Measurements from ENCODE around the gene TP53I11.

Gene TP53I11

DNA sequence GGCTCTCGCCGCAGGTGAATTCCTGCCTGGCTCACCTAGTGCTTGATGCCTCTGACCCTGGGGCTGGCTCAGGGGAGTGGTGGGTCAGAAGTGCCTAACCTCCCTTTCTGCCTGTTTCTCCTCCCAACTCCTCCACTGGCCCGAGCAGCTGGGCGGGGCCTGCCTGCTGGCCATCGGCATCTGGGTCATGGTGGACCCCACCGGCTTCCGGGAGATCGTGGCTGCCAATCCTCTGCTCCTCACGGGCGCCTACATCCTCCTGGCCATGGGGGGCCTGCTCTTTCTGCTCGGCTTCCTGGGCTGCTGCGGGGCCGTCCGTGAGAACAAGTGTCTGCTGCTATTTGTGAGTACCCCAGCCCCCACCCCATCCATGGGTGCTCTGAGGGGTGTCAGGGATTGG is 41.1 kb downstream of the TP53I11 start:
- no peaks in the 10 kb centered on the region for H3K9me3 Mint-ChIP-seq (ENCODE audit: low read depth)
- no peak overlapping the region for H3K27ac Mint-ChIP-seq
- no peaks in the 10 kb centered on the region for H3K27me3 Mint-ChIP-seq
- no peak overlapping the region for H3K4me3 Mint-ChIP-seq
- peaks cover 3% of the 10 kb centered on the region for H3K36me3 Mint-ChIP-seq
- peaks cover 4% of the 10 kb centered on the region for H3K4me1 Mint-ChIP-seq (ENCODE audit: low read depth)

GRCh38 chr11:44906649-44907048 is 44.0 kb downstream of the TP53I11 start:
- Mint-ChIP-seq H3K4me3 (no peak overlapping the region), H3K4me1 (ENCODE audit: low read depth) (peaks cover 4% of the 10 kb centered on the region), H3K27me3 (no peaks in the 10 kb centered on the region), H3K9me3 (ENCODE audit: low read depth) (no peaks in the 10 kb centered on the region), H3K27ac (no peak overlapping the region), H3K36me3 (peaks cover 2% of the 10 kb centered on the region)

GRCh38 chr11:44905131-44905866 is 45.4 kb downstream of the TP53I11 start:
- Mint-ChIP-seq H3K4me1 (ENCODE audit: low read depth) (no peaks in the 10 kb centered on the region), H3K27ac (no peak overlapping the region), H3K36me3 (peaks cover 2% of the 10 kb centered on the region), H3K9me3 (ENCODE audit: low read depth) (no peaks in the 10 kb centered on the region), H3K27me3 (no peaks in the 10 kb centered on the region), H3K4me3 (no peak overlapping the region)

DNA sequence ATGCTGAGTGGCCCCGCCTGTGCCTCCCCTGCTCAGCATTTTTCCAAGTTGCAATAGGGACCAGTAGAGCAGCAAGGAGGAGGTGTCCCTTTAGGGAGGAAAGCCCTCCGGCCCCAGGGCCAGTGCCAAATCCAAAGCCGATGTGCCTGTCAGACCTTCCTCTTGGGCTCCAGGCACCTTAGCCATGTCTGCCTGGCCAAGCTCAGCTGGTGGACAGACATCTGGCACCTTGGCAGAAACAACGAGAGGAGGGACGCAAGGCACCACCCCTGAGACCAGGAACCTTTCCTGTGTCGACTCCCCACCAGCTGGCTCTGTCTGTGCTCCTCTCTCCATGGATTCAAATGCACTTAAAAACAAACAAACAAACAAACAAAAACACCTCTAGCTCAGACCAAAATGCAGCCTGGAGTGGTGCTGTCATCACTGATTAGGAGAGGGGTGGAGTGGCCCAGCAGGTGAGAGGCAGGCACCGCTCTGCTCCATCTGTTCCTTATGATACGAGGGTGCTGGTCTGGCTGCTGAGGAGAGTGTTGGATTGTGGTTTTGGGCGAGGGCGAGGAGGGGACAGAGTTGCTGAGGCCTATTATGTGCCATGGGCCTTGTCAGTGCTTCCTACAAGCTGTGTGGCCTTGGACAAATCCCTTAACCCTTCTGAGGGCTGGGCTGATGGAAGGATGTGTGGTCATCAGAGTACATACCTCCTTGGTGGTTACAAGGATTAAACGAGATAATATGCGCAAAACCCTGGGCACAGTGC is 46.2 kb downstream of the TP53I11 start:
- Mint-ChIP-seq H3K9me3 (ENCODE audit: low read depth) (no peaks in the 10 kb centered on the region), H3K4me3 (no peak overlapping the region), H3K4me1 (ENCODE audit: low read depth) (no peaks in the 10 kb centered on the region), H3K36me3 (peaks cover 2% of the 10 kb centered on the region), H3K27ac (no peak overlapping the region), H3K27me3 (no peaks in the 10 kb centered on the region)

DNA sequence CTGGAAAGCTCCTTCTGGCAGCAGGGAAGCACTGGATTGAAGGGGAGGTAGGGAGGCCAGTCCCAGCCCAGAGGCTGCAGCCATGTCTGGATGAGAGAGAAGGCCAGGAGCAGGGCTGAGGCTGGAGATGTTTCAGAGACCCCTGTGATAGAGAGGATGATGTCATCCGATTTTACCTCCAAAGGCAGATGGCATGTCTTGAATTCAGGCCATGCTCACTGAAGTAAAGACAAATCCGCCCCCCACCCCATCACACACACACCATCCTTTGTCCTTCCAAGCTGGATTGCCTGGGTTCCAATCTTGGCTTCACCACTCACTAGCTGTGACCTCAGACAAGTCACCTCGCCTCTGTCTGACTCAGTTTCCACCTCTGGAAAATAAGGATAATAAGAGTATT is 47.2 kb downstream of the TP53I11 start:
- no peaks in the 10 kb centered on the region for H3K27me3 Mint-ChIP-seq
- no peaks in the 10 kb centered on the region for H3K9me3 Mint-ChIP-seq (ENCODE audit: low read depth)
- peaks cover 2% of the 10 kb centered on the region for H3K36me3 Mint-ChIP-seq
- no peaks in the 10 kb centered on the region for H3K4me1 Mint-ChIP-seq (ENCODE audit: low read depth)
- H3K27ac Mint-ChIP-seq: no peak overlapping the region
- no peak overlapping the region for H3K4me3 Mint-ChIP-seq

- peaks cover 2% of the 10 kb centered on the region for H3K36me3 Mint-ChIP-seq
- H3K4me3 Mint-ChIP-seq: no peak overlapping the region
- H3K27me3 Mint-ChIP-seq: no peaks in the 10 kb centered on the region
- no peaks in the 10 kb centered on the region for H3K4me1 Mint-ChIP-seq (ENCODE audit: low read depth)
- no peak overlapping the region for H3K27ac Mint-ChIP-seq
- no peaks in the 10 kb centered on the region for H3K9me3 Mint-ChIP-seq (ENCODE audit: low read depth)
Measured at GRCh38 chr11:44903035-44903434, 47.6 kb downstream of the TP53I11 start.

DNA sequence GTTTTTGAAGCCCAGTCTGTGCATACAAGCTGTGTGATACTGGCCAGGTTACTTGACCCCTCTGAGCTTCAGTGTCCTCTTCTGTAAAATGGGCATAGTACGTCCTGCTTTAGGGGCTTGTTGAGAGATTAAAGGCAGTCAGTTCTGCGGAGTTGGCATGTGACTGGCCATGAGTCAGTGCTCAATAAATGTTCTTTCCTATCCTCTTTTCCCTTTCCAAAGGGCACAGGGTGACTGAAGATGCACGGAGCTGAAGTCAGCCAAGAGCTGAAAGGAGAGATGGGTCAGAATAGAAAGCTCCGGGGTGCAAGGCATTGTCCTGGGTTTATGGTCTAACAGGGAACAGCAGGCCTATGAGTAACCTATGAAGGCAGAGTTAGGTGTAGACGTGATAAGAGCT is 48.9 kb downstream of the TP53I11 start:
- H3K27me3 Mint-ChIP-seq: no peaks in the 10 kb centered on the region
- no peaks in the 10 kb centered on the region for H3K9me3 Mint-ChIP-seq (ENCODE audit: low read depth)
- H3K4me1 Mint-ChIP-seq (ENCODE audit: low read depth): no peaks in the 10 kb centered on the region
- no peak overlapping the region for H3K27ac Mint-ChIP-seq
- peaks cover 5% of the 10 kb centered on the region for H3K36me3 Mint-ChIP-seq
- H3K4me3 Mint-ChIP-seq: no peak overlapping the region

- H3K27ac Mint-ChIP-seq: no peak overlapping the region
- no peaks in the 10 kb centered on the region for H3K27me3 Mint-ChIP-seq
- no peak overlapping the region for H3K4me3 Mint-ChIP-seq
- H3K9me3 Mint-ChIP-seq (ENCODE audit: low read depth): no peaks in the 10 kb centered on the region
- H3K4me1 Mint-ChIP-seq (ENCODE audit: low read depth): no peaks in the 10 kb centered on the region
- peaks cover 5% of the 10 kb centered on the region for H3K36me3 Mint-ChIP-seq
Measured at GRCh38 chr11:44901120-44901633, 49.5 kb downstream of the TP53I11 start.

GRCh38 chr11:44899959-44900358 is 50.7 kb downstream of the TP53I11 start:
- Mint-ChIP-seq H3K27ac (no peak overlapping the region), H3K4me1 (ENCODE audit: low read depth) (no peaks in the 10 kb centered on the region), H3K27me3 (no peaks in the 10 kb centered on the region), H3K4me3 (no peak overlapping the region), H3K36me3 (peaks cover 4% of the 10 kb centered on the region), H3K9me3 (ENCODE audit: low read depth) (no peaks in the 10 kb centered on the region)

- Mint-ChIP-seq H3K4me1 (ENCODE audit: low read depth) (no peaks in the 10 kb centered on the region), H3K4me3 (no peak overlapping the region), H3K27ac (no peak overlapping the region), H3K27me3 (no peaks in the 10 kb centered on the region), H3K9me3 (ENCODE audit: low read depth) (no peaks in the 10 kb centered on the region), H3K36me3 (peaks cover 4% of the 10 kb centered on the region)
Measured at GRCh38 chr11:44893846-44894617, 56.7 kb downstream of the TP53I11 start.

DNA sequence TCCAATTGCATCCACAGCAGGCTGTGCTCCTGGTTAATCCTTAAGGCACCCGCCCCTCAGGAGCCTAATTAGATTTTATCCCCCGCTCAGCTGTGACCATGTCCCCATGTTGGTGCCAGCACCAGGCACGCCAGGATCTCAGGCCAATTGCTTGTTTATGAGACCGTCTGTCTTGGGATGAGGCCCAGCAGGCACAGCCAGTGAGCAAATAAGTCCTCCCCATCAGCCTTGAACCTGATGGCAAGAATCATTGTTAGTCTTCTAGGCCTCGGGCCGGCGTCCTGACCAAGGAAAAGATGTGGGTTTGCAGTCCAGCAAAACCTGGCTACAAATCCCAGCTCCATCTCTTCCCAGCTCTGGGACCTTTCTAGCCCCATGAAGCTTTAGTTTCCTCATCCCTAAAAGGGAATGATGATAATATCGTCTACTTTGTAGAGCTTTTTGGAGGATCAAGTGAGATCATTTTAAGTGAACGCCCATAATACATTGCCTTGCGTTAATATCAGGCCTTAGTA is 57.3 kb downstream of the TP53I11 start:
- H3K9me3 Mint-ChIP-seq (ENCODE audit: low read depth): no peaks in the 10 kb centered on the region
- H3K27me3 Mint-ChIP-seq: no peaks in the 10 kb centered on the region
- no peak overlapping the region for H3K4me3 Mint-ChIP-seq
- H3K27ac Mint-ChIP-seq: no peak overlapping the region
- H3K4me1 Mint-ChIP-seq (ENCODE audit: low read depth): no peaks in the 10 kb centered on the region
- H3K36me3 Mint-ChIP-seq: peaks cover 6% of the 10 kb centered on the region

GRCh38 chr11:44892843-44893242 is 57.8 kb downstream of the TP53I11 start:
- Mint-ChIP-seq H3K36me3 (peaks cover 5% of the 10 kb centered on the region), H3K4me3 (no peak overlapping the region), H3K27me3 (no peaks in the 10 kb centered on the region), H3K9me3 (ENCODE audit: low read depth) (no peaks in the 10 kb centered on the region), H3K27ac (no peak overlapping the region), H3K4me1 (ENCODE audit: low read depth) (no peaks in the 10 kb centered on the region)

- H3K27me3 Mint-ChIP-seq: no peaks in the 10 kb centered on the region
- no peak overlapping the region for H3K4me3 Mint-ChIP-seq
Measured at GRCh38 chr11:44889266-44889665, 61.4 kb downstream of the TP53I11 start.

GRCh38 chr11:44887636-44888035 is 63.0 kb downstream of the TP53I11 start:
- Mint-ChIP-seq H3K36me3 (peaks cover 2% of the 10 kb centered on the region), H3K27ac (no peak overlapping the region), H3K27me3 (no peaks in the 10 kb centered on the region), H3K4me1 (ENCODE audit: low read depth) (no peaks in the 10 kb centered on the region), H3K9me3 (ENCODE audit: low read depth) (no peaks in the 10 kb centered on the region), H3K4me3 (no peak overlapping the region)

More at GRCh38 chr11:44889266-44889665, 61.4 kb downstream of the TP53I11 start:
- Mint-ChIP-seq H3K9me3 (ENCODE audit: low read depth) (no peaks in the 10 kb centered on the region), H3K4me1 (ENCODE audit: low read depth) (no peaks in the 10 kb centered on the region), H3K27ac (no peak overlapping the region), H3K36me3 (peaks cover 2% of the 10 kb centered on the region)

DNA sequence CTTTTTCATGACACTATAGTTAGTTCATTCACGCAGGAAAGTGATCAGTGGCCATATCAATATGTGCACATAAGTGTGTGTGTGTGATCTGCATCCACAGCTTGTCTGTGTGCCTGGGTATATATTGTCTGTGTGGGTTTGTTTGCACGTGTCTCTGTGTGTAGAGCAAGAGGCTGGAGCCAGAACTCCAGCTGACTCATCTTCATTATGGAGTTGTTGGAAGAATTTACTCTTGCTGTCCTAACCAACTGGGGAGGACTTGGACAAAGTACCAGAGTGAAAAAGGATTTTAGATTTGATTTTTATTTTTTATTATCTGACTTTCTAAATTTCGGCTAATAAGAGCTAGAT is 63.9 kb downstream of the TP53I11 start:
- no peak overlapping the region for H3K4me3 Mint-ChIP-seq
- H3K27me3 Mint-ChIP-seq: no peaks in the 10 kb centered on the region
- peaks cover 2% of the 10 kb centered on the region for H3K36me3 Mint-ChIP-seq
- no peaks in the 10 kb centered on the region for H3K9me3 Mint-ChIP-seq (ENCODE audit: low read depth)
- no peak overlapping the region for H3K27ac Mint-ChIP-seq
- H3K4me1 Mint-ChIP-seq (ENCODE audit: low read depth): no peaks in the 10 kb centered on the region

Data from activated naive CD8-positive, alpha-beta T cell (primary cell).